Cardiac muscle cell (in vitro differentiated cells and primary cell): ENCODE results near the gene VWA5A. TPM values are rescaled to one million over a fixed set of nuclear protein-coding genes. Genes with fewer than 3 reads are reported as not detected.

ENCODE experiments used
- DNase-seq, 2 donors: peaks; one replicate each; pipeline versions ENCODE4 v3.0.0 to v3.0.0-alpha.2; 2010 to 2017; ENCODE audit warnings: low read depth in 1 of 2, low spot score in 1 of 2
- H3K27ac ChIP-seq: fragments of 200-600 bp; sonication (generic); 2 replicates; pipeline ENCODE4 v1.5.1; 2016
- H3K27me3 ChIP-seq: fragments of 200-600 bp; sonication (generic); 2 replicates; pipeline ENCODE4 v1.6.0; 2016; ENCODE audit warnings: control low read depth
- H3K36me3 ChIP-seq: fragments of 200-600 bp; sonication (generic); 2 replicates; pipeline ENCODE4 v1.5.1; 2016; ENCODE audit warnings: control low read depth
- H3K4me1 ChIP-seq: fragments of 200-600 bp; sonication (generic); 2 replicates; pipeline ENCODE4 v1.8.1; 2017; ENCODE audit warnings: low read depth, mild to moderate bottlenecking, mixed run types
- H3K4me3 ChIP-seq: fragments of 200-600 bp; sonication (generic); 2 replicates; pipeline ENCODE4 v1.5.1; 2016; ENCODE audit warnings: mild to moderate bottlenecking
- H3K9me3 ChIP-seq: fragments of 200-600 bp; sonication (generic); 2 replicates; pipeline ENCODE4 v1.5.1; 2017; ENCODE audit warnings: low read depth, mild to moderate bottlenecking, control low read depth
- CTCF ChIP-seq: IDR thresholded peaks from 2 replicates; pipeline ENCODE4 v1.5.1; 2012; ENCODE audit warnings: low read depth, mild to moderate bottlenecking, low read length
- polyA plus RNA-seq: library from polyadenylated mRNA; unstranded; fragments of >200 nt; fragmentation: Nextera tagmentation; extraction: Ambion mirVana; gene quantifications from 2 replicates; pipeline ENCODE4 v1.2.1, GENCODE V29; 2016
- total RNA-seq: library from RNA; depleted of rRNA; stranded (reverse); fragments of >200 nt; gene quantifications from 2 replicates; pipeline ENCODE4 v1.2.3, GENCODE V29; 2016

VWA5A gene
- total and polyA plus RNA-seq, 2 experiments from 2014 or later, result 20.8 to 37.6 TPM

DNA sequence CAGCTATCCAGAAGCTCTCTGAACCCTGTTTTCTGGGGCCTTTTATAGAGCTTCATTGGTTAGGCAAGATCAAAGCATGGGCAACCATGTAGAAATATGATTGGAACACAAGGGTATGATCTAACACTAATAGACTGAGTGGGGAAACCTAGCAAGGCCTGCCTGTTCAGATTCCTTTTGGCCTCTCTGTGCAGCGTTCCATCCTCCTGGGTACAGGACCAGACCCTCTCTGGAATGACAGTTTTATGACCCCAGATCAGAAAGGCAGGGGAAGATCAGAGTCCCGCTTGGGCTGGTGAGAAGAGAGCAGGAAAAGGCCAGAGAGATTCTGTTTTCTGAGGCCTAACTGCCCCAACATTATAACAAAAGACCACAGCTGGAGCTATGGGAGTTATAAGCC, 36.7 kb upstream of the VWA5A start:
- no peak for DNase-seq
- no peaks in the 10 kb centered on the region for H3K9me3 ChIP-seq
- no peaks in the 10 kb centered on the region for H3K27me3 ChIP-seq
- no peaks in the 10 kb centered on the region for H3K36me3 ChIP-seq
- H3K4me3 ChIP-seq, result no peak overlapping the region
- no peak overlapping the region for H3K27ac ChIP-seq
- no peak for TF ChIP-seq CTCF
- no peaks in the 10 kb centered on the region for H3K4me1 ChIP-seq

- Histone ChIP-seq H3K4me1 (no peaks in the 10 kb centered on the region), H3K27me3 (no peaks in the 10 kb centered on the region), H3K27ac (no peak overlapping the region), H3K9me3 (no peaks in the 10 kb centered on the region), H3K36me3 (no peaks in the 10 kb centered on the region), H3K4me3 (no peak overlapping the region)
- peak in 1 of 2 donors; percentile 15 for DNase-seq
- TF ChIP-seq CTCF, result no peak
Observed at GRCh38 chr11:124079631-124080326, 35.5 kb upstream of the VWA5A start.

DNA sequence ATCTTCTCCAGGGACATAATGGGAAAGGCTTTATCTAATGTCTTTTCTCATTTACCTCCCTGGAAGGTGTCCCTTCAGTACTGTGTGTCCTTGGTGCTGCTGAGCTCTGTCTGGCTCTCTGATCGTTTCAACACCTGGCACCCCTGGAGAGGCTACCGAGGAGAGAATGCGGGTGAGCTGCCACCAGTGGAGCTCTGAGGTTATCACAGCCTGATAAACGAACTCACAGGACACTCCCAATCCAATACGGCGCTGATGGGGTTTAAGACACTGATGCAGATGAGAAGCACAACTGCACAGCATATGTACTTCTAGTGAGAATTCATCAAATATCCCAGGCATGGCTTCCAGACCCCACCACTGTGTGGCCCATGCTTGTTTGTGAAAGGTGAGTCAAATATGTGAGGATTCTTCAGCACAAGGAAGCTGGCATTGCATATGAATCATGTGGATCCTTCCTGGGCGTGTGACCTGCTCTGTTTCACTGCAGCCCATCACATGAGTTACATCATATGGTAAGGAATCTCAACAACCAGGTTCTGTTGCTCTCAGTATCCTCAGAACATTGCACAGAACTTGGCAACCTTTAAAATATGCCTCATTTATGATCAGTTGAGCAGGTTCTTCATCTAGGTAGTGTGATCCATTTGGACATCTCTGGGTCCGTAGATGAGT, 34.8 kb upstream of the VWA5A start:
- no peak for TF ChIP-seq CTCF
- Histone ChIP-seq H3K36me3 (no peaks in the 10 kb centered on the region), H3K27me3 (no peaks in the 10 kb centered on the region), H3K27ac (no peak overlapping the region), H3K4me3 (no peak overlapping the region), H3K9me3 (no peaks in the 10 kb centered on the region), H3K4me1 (no peaks in the 10 kb centered on the region)
- no peak for DNase-seq

DNA sequence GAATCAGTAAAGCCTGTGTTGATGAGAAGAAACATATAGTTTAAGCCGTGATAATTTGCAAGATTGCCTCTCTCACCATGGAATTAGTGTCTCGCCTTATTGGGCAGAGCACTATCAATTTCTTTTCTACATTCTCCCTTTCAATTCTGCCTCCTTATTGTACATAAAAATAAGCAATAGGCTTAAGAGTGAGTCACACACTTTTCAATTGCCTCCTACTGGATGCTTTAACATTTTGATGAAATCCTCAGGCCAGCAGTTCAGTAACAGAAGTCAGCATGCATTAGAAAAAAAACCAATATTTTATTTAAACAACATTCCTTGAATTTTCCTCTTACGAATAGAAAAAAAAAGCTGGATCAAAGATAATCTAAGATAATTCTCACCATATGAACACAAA, 33.8 kb upstream of the VWA5A start:
- Histone ChIP-seq H3K9me3 (no peaks in the 10 kb centered on the region), H3K4me3 (no peak overlapping the region), H3K36me3 (no peaks in the 10 kb centered on the region), H3K4me1 (no peaks in the 10 kb centered on the region), H3K27me3 (no peaks in the 10 kb centered on the region), H3K27ac (no peak overlapping the region)
- DNase-seq, result no peak
- TF ChIP-seq CTCF, result no peak

DNA sequence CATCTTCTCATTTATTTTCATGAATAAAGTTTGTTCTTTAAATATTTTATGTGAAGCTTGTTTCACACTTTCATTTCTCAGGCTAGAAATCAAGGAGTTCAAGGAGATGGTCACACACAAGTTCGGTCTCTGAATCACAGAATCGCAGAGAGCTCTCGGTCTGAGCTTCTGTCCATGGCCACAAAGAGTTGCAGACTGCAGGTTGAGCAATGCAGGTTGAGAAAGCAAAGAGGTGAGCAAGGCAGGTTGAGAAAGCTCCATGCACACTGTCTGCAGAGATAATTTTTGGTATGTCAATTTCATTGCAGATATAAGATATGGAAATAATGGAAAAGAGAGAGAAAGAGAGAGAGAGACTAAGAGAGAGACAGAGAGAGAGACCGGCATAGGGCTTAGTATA, 32.9 kb upstream of the VWA5A start:
- no peak overlapping the region for H3K27ac ChIP-seq
- H3K4me1 ChIP-seq, result no peaks in the 10 kb centered on the region
- H3K9me3 ChIP-seq, result no peaks in the 10 kb centered on the region
- no peak overlapping the region for H3K4me3 ChIP-seq
- no peaks in the 10 kb centered on the region for H3K36me3 ChIP-seq
- no peak for DNase-seq
- no peaks in the 10 kb centered on the region for H3K27me3 ChIP-seq
- TF ChIP-seq CTCF, result no peak
